ENCODE measurements around the gene NVL. TPM values are rescaled to one million over a fixed set of nuclear protein-coding genes. Genes with fewer than 3 reads are reported as not detected.

NVL gene
- total RNA-seq, 4 donors from 2014 or later = 10.0 to 21.9 (median 17.3) TPM

- TF ChIP-seq CTCF (IDR thresholded peaks at IDR 0.05) = no peak
- DNase-seq (ENCODE audit: low spot score) = no peak
- ATAC-seq (ENCODE audit: low FRiP score) = no peak
Measured at GRCh38 chr1:224300346-224300745, 29.6 kb downstream of the NVL start.

GRCh38 chr1:224298346-224299330, 31.3 kb downstream of the NVL start:
- no peak for DNase-seq (ENCODE audit: low spot score)
- TF ChIP-seq CTCF (IDR thresholded peaks at IDR 0.05) = no peak
- ATAC-seq (ENCODE audit: low FRiP score) = no peak

- TF ChIP-seq CTCF (IDR thresholded peaks at IDR 0.05) = no peak
- no peak for DNase-seq (ENCODE audit: low spot score)
- no peak for ATAC-seq (ENCODE audit: low FRiP score)
Measured at GRCh38 chr1:224294775-224295174, 35.2 kb downstream of the NVL start.

GRCh38 chr1:224292419-224292818, 37.6 kb downstream of the NVL start:
- no peak for ATAC-seq (ENCODE audit: low FRiP score)
- no peak for DNase-seq (ENCODE audit: low spot score)
- TF ChIP-seq CTCF (IDR thresholded peaks at IDR 0.05) = no peak

DNA sequence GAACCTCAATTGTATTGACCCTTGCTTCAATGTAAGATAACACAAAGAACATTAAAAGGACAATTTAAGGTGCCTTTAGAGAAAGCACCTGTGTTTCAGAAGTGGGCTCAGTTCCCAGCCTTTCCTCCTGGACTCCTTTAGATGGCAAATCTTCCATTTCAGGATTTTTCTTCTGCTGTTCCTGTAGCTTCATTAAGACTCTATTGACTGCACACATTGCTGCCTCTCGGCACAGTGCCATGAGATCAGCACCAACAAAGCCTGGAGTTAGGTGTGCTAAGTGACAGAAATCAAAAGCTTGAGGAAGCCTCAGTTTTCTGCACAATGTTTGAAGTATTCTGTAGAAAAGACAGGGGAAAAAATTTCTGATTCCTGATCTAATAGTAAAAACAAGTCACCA, 40.6 kb downstream of the NVL start:
- no peak for ATAC-seq (ENCODE audit: low FRiP score)
- no peak for DNase-seq (ENCODE audit: low spot score)
- TF ChIP-seq CTCF (IDR thresholded peaks at IDR 0.05) = no peak

GRCh38 chr1:224287714-224288113, 42.3 kb downstream of the NVL start:
- no peak for ATAC-seq (ENCODE audit: low FRiP score)
- no peak for DNase-seq (ENCODE audit: low spot score)
- TF ChIP-seq CTCF (IDR thresholded peaks at IDR 0.05) = no peak

- ATAC-seq (ENCODE audit: low FRiP score) = no peak
Measured at GRCh38 chr1:224282140-224282539, 47.8 kb downstream of the NVL start.

More at GRCh38 chr1:224282140-224282539, 47.8 kb downstream of the NVL start:
- no peak for TF ChIP-seq CTCF (IDR thresholded peaks at IDR 0.05)
- DNase-seq (ENCODE audit: low spot score) = no peak
